Heart left ventricle (tissue), 16 donors: Measurements from ENCODE around the gene LYSMD4. TPM values are rescaled to one million over a fixed set of nuclear protein-coding genes. Genes with fewer than 3 reads are reported as not detected.
A peak's percentile ranks its signal among the peaks of the same experiment; 100 is the strongest.

Experiments used
- ATAC-seq, 4 donors: fragments of 200-7000 bp; cut with Tn5 transposase; one replicate each; pipeline ENCODE4 v1.9.1; 2020 to 2022; ENCODE audit warnings: moderate library complexity in 4 of 4, mild to moderate bottlenecking in 3 of 4, moderate number of reproducible peaks in 1 of 4
- DNase-seq, 5 donors: peaks; one replicate each; pipeline ENCODE4 v3.0.0-alpha.2; 2020
- H3K27ac ChIP-seq, 12 donors: fragments of 200-600 bp; sonication (generic) in 4 of 12; one replicate each; pipeline versions ENCODE4 v1.5.0 to v1.8.0; 2016 to 2022; ENCODE audit warnings: mild to moderate bottlenecking in 2 of 12
- H3K27me3 ChIP-seq, 9 donors: fragments of 200-600 bp; sonication (generic) in 2 of 9; one replicate each; pipeline versions ENCODE4 v1.5.1 to v1.8.0; 2016 to 2022; ENCODE audit warnings: mild to moderate bottlenecking in 3 of 9
- H3K36me3 ChIP-seq, 9 donors: fragments of 200-600 bp; sonication (generic) in 2 of 9; one replicate each; pipeline versions ENCODE4 v1.5.0 to v1.8.0; 2018 to 2022; ENCODE audit warnings: mild to moderate bottlenecking in 2 of 9
- H3K4me1 ChIP-seq, 12 donors: fragments of 200-600 bp; sonication (generic) in 4 of 12; one replicate each; pipeline versions ENCODE4 v1.5.0 to v1.8.0; 2016 to 2022; ENCODE audit warnings: mild to moderate bottlenecking in 3 of 12
- H3K4me3 ChIP-seq, 12 donors: fragments of 200-600 bp; sonication (generic) in 4 of 12; one replicate each; pipeline versions ENCODE4 v1.5.0 to v1.8.0; 2017 to 2022; ENCODE audit warnings: mild to moderate bottlenecking in 9 of 12, moderate library complexity in 4 of 12
- H3K9me3 ChIP-seq, 12 donors: fragments of 200-600 bp; sonication (generic) in 4 of 12; one replicate each; pipeline versions ENCODE4 v1.5.0 to v1.8.0; 2016 to 2022; ENCODE audit warnings: mild to moderate bottlenecking in 1 of 12
- POLR2A ChIP-seq, 2 donors: fragments of 450-650 bp; IDR thresholded peaks; one replicate each; pipeline ENCODE4 v1.6.1; 2017; ENCODE audit warnings: antibody characterized with exemption in 2 of 2, mild to moderate bottlenecking in 2 of 2, moderate library complexity in 2 of 2
- WGBS, 4 donors: extraction: QIAGEN DNeasy Blood & Tissue Kit in 2 of 4; methylation state at CpG; one replicate each; pipeline versions ENCODE4 v1.1.5 to v1.1.7; 2013 to 2018; 5-methylcytosine and 5-hydroxymethylcytosine counted together
- intact Hi-C, 10 donors: fragments of 100-400 bp; cut with DNase I; formaldehyde crosslinking; loops; one replicate each; pipeline versions ENCODE4 v1.11.1 to v1.14.2; 2022
- polyA plus RNA-seq, 2 donors: library from polyadenylated mRNA; stranded (reverse); fragments of 200-250 nt; gene quantifications; one replicate each; pipeline ENCODE4 v1.2.3, GENCODE V29; 2013
- total RNA-seq, 9 donors: library from RNA; depleted of rRNA in 2 of 9; stranded (reverse); fragments of >200 nt in 2 of 9; fragmentation: NEBNext Ultra II Directional in 3 of 9; extraction: Animal tissue kit (Norgen Biotek cat#: 25700) in 3 of 9; gene quantifications; one replicate each; pipeline versions ENCODE4 v1.1.0 to v1.2.4, GENCODE V29; 2016 to 2023
- TF ChIP-seq, protein P1 (sequence below), 12 donors: fragments of 200-600 bp; sonication (generic) in 4 of 12; IDR thresholded peaks; one replicate each; pipeline versions ENCODE4 v1.5.0 to v1.8.0; 2018 to 2022; ENCODE audit warnings: antibody characterized with exemption in 12 of 12, mild to moderate bottlenecking in 5 of 12
- donor health status: ischemic (EF 13 %, LVEDD 7.1; RV severe dilation, severe dysfunction).
- donor health status: healthy with polysubstance abuse.
- donor health status: DM: no; HTN: yes; CAD: no.
- donor health status: DM: no; HTN: no; CAD: no.
- donor health status: ischemic (EF 25% LVEDD 6.9; RV normal size, moderate dysfunction).
- donor health status: ischemic (EF 25% LVEDD 5.7; RV mildly dilated, moderate dysfunction).
- donor health status: healthy.
- donor health status: DM: yes; HTN: yes; CAD: no.
- donor health status: ischemic (EF 35%, LVEDD 5.7; RV mildly dilated, moderate dysfunction).
- donor health status: nonischemic (EF 11% LVEDD 7.7; RV severe dilation, severe dysfunction).
- donor health status: DM: yes; HTN: yes; CAD: no.
- donor health status: PGD.
- donor health status: ischemic (EF 29% LVEDD 5.4; RV normal size, mild dysfunction).
- donor health status: nonischemic (EF 23%, LVEDD 6.1; RV moderate dilation, normal function).

The LYSMD4 gene
- total and polyA plus RNA-seq, 11 donors = 8.3 to 12.8 (median 10.1) TPM

DNA sequence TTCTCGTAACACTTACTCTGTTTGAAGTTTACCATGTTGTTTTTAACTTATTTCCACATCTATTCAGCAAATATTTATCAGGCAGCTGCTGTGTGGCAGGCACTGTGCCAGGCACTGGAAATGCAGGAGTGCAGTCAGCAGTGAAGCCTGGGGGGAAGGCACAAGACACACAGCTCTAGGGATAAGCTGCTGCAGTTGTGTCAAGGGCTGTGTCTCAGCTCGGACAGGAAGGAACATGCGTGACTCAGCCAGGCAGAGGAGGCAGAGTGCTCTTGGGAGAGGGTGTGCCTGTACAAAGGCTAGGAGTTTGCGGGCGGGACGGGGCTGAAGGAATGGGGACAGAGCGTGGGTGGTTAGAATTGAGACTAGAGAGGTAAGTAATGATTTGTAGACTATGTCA is 24.7 kb downstream of the LYSMD4 start:
- peak overlapping the region in 1 of 12 donors; percentile 3 for H3K4me3 ChIP-seq
- TF ChIP-seq POLR2A (IDR thresholded peaks at IDR 0.05) = no peak
- TF ChIP-seq, protein P1, sequence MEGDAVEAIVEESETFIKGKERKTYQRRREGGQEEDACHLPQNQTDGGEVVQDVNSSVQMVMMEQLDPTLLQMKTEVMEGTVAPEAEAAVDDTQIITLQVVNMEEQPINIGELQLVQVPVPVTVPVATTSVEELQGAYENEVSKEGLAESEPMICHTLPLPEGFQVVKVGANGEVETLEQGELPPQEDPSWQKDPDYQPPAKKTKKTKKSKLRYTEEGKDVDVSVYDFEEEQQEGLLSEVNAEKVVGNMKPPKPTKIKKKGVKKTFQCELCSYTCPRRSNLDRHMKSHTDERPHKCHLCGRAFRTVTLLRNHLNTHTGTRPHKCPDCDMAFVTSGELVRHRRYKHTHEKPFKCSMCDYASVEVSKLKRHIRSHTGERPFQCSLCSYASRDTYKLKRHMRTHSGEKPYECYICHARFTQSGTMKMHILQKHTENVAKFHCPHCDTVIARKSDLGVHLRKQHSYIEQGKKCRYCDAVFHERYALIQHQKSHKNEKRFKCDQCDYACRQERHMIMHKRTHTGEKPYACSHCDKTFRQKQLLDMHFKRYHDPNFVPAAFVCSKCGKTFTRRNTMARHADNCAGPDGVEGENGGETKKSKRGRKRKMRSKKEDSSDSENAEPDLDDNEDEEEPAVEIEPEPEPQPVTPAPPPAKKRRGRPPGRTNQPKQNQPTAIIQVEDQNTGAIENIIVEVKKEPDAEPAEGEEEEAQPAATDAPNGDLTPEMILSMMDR (IDR thresholded peaks at IDR 0.05) = no peak
- DNase-seq (peak; percentile 75 to 91 (median 81)), ATAC-seq (peak; percentile 77 to 90 (median 88))
- intact Hi-C loops = loop anchor here in 8 of 10 donors (5.0 to 10.0 kb wide), 7 partner anchors 141 to 421 kb away; partner anchors contain the start of gene MEF2A (in 1 of the 8)
- H3K27me3 ChIP-seq = no peaks in the 10 kb centered on the region
- no peaks in the 10 kb centered on the region for H3K9me3 ChIP-seq
- peaks cover 10 to 81% (median 57%) of the 10 kb centered on the region in 12 donors for H3K4me1 ChIP-seq
- 12 to 28% (median 19%) methylated on average over 7 of the region's 7 CpGs for WGBS, 4 donors
- H3K36me3 ChIP-seq = peaks cover 0 to 64% (median 33%) of the 10 kb centered on the region in 9 donors
- H3K27ac ChIP-seq = peak overlapping the region; percentile 33 to 85 (median 76)

DNA sequence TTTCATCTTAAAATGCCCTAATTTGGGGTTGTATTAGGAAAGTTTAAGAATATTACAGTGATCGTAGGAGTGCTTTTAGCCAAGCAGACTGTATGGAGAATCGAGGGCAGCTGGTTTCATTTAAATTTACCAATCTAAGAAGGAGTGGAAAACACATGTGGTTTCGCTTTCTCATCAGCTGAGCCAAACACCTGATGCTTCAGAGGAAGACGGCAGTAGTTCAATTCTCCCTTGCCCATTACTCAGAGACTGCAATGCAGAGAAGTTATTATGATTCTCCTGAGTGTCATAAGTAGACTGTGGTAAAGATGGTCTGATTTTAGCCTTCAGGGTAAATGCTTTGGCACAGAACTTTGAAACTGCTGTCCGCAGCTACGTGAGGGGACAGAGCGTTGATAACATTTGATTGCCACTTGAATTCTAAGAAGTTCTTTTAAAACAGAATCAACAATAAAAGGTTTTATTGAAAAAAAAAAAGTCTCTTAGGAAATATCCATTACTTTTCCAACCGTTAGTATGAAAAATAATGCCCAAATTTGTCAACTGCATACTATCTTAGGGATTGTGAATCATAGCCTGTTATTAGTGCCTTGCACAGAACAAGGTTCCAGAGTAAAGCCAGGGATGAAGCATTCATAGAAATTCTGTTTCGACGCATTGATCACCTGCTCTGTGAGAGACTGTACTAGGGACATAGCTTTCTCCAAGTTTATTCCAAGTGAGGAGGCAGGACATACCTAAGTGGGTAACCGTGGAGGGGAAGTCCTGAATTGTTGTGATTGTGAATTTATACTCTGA is 25.6 kb downstream of the LYSMD4 start:
- TF ChIP-seq POLR2A (IDR thresholded peaks at IDR 0.05) = no peak
- TF ChIP-seq, protein P1 (IDR thresholded peaks at IDR 0.05) = no peak
- Histone ChIP-seq H3K9me3 (peaks cover 0 to 4% (median 0%) of the 10 kb centered on the region in 12 donors), H3K4me1 (peaks cover 10 to 86% (median 65%) of the 10 kb centered on the region in 12 donors), H3K27me3 (no peaks in the 10 kb centered on the region), H3K27ac (peak overlapping the region; percentile 33 to 85 (median 76)), H3K36me3 (peaks cover 0 to 56% (median 24%) of the 10 kb centered on the region in 9 donors), H3K4me3 (peak overlapping the region in 1 of 12 donors; percentile 3)
- WGBS, 4 donors = 35 to 43% (median 36%) methylated on average over 11 of the region's 11 CpGs
- intact Hi-C loops = loop anchor here in 8 of 10 donors (5.0 to 10.0 kb wide), 7 partner anchors 140 to 420 kb away; partner anchors contain the start of gene MEF2A (in 1 of the 8)
- ATAC-seq (peak in 1 of 4 donors; percentile 20), DNase-seq (no peak)

DNA sequence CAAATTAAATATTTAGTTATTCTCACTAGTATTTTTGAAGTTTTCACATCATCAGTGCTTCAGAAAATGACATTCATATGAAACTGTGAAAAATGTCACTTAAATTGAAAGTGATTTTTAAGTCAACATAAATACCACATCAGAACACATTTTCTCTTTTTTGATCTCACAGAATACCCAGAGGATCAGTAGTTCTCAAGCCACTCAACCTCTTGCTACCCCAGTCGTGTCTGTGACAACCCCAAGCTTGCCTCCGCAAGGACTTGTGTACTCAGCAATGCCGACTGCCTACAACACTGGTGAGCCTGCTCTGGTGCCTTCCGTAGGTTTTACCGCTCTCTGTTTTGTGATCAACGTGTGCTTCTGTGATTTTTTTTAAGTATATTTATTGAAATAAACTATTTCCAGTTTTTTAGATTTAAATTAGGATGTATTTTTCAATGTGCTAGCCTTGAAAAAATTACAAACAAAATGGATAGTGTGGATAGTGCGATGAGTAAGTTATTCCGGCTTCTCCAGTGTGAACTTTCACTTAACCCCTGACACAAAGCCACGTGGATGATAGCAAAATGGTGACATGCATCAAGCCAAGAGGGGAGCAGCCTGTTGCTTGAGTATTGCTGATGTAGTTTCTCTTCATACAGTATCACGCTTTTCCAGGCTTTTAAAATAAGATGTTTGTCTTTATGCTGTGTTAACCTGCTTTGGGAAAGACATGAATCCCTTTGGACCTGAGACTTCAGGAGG is 26.5 kb downstream of the LYSMD4 start:
- Histone ChIP-seq H3K4me3 (peak overlapping the region in 1 of 12 donors; percentile 3), H3K27me3 (no peaks in the 10 kb centered on the region), H3K4me1 (peaks cover 6 to 82% (median 59%) of the 10 kb centered on the region in 12 donors), H3K9me3 (peaks cover 0 to 4% (median 0%) of the 10 kb centered on the region in 12 donors), H3K27ac (peak overlapping the region; percentile 33 to 85 (median 76)), H3K36me3 (peaks cover 0 to 47% (median 14%) of the 10 kb centered on the region in 9 donors)
- WGBS, 4 donors = 72 to 75% (median 73%) methylated on average over 10 of the region's 10 CpGs
- TF ChIP-seq, protein P1 (IDR thresholded peaks at IDR 0.05) = no peak
- no peak for TF ChIP-seq POLR2A (IDR thresholded peaks at IDR 0.05)
- DNase-seq (no peak), ATAC-seq (no peak)
- intact Hi-C loops = loop anchor here in 8 of 10 donors (5.0 to 10.0 kb wide), 7 partner anchors 139 to 419 kb away; partner anchors contain the start of gene MEF2A (in 1 of the 8)
